HG03521 (cell line): ENCODE measurements around the gene UBC.
"Not testable (repeated sequence)": the region's sequence is repeated elsewhere in the genome, so short reads cannot be mapped to it uniquely, and the experiment has no call there.

Source experiments
- ATAC-seq: cut with Tn5 transposase; IDR thresholded peaks from one replicate; pipeline ENCODE4 v1.9.1; 2021; ENCODE audit warnings: mild to moderate bottlenecking, moderate library complexity; ENCODE audit not compliant: unreplicated experiment

UBC gene

DNA sequence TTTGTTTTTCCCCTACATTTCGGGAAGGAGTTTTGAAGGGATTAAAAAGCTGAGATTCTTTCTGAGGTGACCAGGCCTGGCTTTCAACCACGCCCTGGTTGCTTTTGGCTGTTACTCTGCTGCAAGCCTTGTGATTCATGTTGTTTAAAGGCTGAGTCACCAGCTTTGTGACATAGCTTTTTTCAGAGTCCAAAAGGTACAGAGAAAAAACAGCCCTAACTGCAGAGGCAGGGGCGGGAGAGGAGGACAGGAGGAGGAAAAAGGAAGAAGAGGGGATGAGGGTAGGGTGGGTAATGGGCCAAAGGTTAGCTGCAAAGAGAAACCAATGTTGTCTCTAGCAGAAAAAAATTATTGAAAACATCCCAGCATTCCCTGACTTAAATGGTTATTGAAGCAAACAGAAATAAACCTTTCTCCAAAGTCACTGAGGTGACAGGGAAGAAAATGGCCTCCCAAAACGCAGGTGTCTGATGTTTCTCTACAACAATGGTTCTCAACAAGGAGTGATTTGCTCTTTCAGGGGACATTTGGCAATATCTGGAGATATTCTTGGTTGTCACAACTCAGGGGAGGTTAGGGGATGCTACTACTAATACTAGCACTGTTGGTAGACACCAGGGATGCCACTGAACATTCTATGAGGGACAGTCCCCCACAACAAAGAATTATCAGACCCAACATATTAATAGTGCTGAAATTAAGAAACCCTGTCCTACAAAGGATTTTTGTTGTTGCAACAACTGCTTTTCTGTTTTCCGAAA lies 2.1 kb upstream of the UBC start:
- ATAC-seq, result no peak

DNA sequence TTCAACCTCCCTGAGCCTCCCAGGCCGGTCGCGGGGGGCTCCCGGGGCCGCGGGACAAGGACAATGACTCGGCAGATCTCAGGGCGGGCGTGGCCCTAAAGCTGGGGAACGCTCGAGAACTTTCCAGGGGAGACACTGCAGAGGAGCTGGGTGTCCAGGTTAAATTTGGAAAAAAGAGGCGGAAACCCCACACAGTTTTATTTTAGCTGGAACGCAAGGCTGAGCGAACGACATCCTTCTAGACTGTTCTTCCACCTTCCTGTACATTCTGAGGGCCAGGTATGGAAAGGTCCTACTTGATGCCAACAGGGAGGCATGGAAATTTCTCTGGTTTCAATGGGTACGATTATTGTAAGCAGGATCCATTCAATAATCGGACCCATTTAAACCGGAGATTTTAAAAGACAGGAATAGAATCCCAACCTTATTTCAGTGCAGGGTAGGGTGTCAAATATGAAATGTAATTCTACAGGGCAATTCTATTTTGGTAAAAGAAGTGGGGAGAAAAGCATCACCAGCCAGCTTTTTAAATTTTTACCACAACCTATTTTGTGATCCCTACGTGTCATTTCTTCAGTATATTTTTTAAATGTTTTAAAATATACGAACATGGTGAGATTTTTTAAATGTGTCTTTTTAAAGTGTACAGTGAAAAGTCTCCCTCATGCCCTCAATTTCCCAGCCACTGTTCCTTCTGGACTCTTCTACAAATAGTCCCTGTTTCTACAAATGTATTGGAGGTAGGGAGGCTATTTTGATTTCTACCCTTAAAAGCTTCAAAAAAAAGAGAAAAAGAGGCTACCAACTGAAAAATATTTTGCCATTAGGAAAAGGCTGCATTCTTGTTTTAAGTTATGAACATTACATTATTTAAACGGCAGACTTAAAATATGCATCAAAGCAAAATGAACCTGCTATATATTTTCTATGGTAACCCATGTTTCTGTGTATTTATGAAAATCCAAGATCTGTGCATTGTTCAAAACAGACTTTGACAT lies 1.1 kb upstream of the UBC start:
- peak; percentile 2 for ATAC-seq

- peak; percentile 16 for ATAC-seq
Observed at GRCh38 chr12:124913474-124914391, 717 bp downstream of the UBC start.

- not testable (repeated sequence) for ATAC-seq
Observed at GRCh38 chr12:124912529-124913287, 1.7 kb downstream of the UBC start.

DNA sequence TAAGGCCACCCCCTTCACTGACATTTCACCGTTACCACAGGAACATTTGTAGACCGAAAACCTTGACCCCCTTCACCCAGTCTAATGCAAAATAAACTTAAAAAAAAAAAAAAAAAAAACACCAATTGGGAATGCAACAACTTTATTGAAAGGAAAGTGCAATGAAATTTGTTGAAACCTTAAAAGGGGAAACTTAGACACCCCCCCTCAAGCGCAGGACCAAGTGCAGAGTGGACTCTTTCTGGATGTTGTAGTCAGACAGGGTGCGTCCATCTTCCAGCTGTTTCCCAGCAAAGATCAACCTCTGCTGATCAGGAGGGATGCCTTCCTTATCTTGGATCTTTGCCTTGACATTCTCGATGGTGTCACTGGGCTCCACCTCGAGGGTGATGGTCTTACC lies 2.9 kb downstream of the UBC start:
- ATAC-seq, result not testable (repeated sequence)

GRCh38 chr12:124910561-124911478 lies 3.6 kb downstream of the UBC start:
- no peak for ATAC-seq

GRCh38 chr12:124909831-124910560 lies 4.5 kb downstream of the UBC start:
- ATAC-seq, result no peak

- peak; percentile 52 for ATAC-seq
Observed at GRCh38 chr12:124906606-124907261, 7.7 kb downstream of the UBC start.

DNA sequence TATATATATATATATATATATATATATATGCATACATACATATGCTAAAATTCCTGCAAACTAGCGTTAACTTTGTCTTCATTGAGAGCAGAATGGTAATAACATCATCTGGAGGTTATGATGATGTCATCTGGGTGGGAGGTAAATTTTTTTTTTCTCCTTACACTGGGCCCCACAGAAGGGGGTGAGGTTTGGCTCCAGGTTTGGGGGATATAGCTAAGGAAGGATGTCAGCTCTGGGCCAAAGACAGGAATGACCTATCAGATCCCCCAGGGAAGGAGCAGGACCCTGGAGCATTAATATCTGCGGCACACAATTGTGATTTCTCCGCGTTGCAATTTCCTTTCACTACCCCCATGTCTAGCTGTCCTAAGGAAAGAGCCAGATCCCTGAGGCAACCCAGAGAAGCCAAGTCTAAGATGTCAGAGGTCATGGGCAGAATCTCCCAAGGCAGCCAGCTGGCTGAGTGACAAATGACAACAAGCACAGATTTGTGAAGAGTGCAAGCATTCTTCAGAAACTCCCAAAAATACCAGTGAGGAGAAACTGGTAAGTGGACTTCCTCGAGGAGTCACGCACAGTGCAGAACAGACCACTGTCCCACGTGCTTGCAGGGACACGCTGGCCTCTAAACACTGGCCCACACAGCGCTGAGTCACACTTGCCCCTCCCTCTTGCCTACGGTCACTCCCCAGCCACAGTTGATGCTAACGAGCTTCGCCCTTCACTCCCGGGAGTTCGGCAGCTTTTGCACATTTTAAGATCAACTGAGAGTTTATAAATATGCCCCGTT lies 9.9 kb downstream of the UBC start:
- no peak for ATAC-seq

GRCh38 chr12:124902916-124903315 lies 11.5 kb downstream of the UBC start:
- no peak for ATAC-seq

GRCh38 chr12:124901003-124901402 lies 13.4 kb downstream of the UBC start:
- no peak for ATAC-seq

GRCh38 chr12:124900345-124900795 lies 14.1 kb downstream of the UBC start:
- ATAC-seq, result not testable (repeated sequence)

DNA sequence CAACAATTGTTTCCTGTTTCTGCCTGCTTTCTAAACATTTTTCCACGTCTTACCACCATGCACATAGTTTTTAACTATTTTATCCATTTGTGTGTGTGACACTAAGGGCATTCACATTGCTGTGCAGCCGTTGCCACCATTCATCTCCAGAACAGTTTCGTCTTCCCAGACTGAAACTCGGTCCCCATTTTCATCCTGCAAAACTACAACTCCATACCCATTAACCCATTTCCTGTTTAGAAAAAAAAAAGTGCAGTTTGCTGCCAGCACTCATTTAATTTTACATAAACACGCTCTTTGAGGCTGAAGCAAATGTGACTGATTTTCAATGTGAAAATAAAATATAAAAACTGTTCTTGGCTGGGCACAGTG lies 15.5 kb downstream of the UBC start:
- ATAC-seq, result no peak

- ATAC-seq, result no peak
Observed at GRCh38 chr12:124898200-124898922, 16.1 kb downstream of the UBC start.

DNA sequence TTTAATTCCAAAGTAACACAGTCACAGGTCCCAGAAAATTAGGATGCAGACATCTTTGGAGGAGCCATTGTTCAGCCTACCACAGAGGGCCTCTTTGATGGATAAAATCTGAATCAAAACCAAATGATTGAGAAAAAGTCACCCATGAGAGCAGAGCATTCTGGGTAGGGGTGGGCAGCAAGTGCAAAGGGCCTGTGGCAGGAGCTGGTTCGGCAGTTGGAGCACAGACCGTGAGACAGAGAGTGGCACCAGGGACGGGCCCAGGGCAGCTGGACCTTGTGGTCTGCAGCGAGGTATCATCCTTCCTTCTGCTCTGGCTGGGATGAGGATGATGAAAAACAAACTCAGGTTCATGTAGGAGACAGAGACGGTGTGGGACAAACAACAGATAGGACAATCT lies 18.0 kb downstream of the UBC start:
- ATAC-seq, result no peak

- ATAC-seq, result peak; percentile 63
Observed at GRCh38 chr12:124893792-124894516, 20.5 kb downstream of the UBC start.
